Posterior vena cava (tissue), 2 donors: ENCODE results near the gene CCDC71L. TPM values are rescaled to one million over a fixed set of nuclear protein-coding genes. Genes with fewer than 3 reads are reported as not detected.
A peak's percentile ranks its signal among the peaks of the same experiment; 100 is the strongest.

Experiments used
- DNase-seq: peaks from one replicate; pipeline ENCODE4 v3.0.0-alpha.2; 2020; ENCODE audit warnings: low spot score
- intact Hi-C, 2 donors: fragments of 100-400 bp; cut with DNase I; formaldehyde crosslinking; loops; one replicate each; pipeline versions ENCODE4 v1.14.1 to v1.14.2; 2022 to 2023
- total RNA-seq, 2 donors: library from RNA; stranded (reverse); fragmentation: NEBNext Ultra II Directional; extraction: Animal tissue kit (Norgen Biotek cat#: 25700); gene quantifications; one replicate each; pipeline ENCODE4 v1.2.1, GENCODE V29; 2021
- donor health status: DM: yes; HTN: yes; CAD: no.
- donor health status: DM: yes; HTN: yes; CAD: no.

Gene CCDC71L
- total RNA-seq, 2 donors from 2014 or later, result 24.9 to 33.2 TPM

- DNase-seq, result peak; percentile 94
- intact Hi-C loops, result loop anchor here (5.0 to 10.0 kb wide), 2 partner anchors 77 to 485 kb away; no protein-coding TSS in a partner anchor
Observed at GRCh38 chr7:106659963-106660861, 746 bp downstream of the CCDC71L start.

- no peak for DNase-seq
- intact Hi-C loops, result loop anchor here in 1 of 2 donors (10.0 kb wide), 1 partner anchor 485 kb away; no protein-coding TSS in a partner anchor
Observed at GRCh38 chr7:106659166-106659962, 1.6 kb downstream of the CCDC71L start.

- intact Hi-C loops, result loop anchor here in 1 of 2 donors (10.0 kb wide), 1 partner anchor 484 kb away; no protein-coding TSS in a partner anchor
- DNase-seq, result no peak
Observed at GRCh38 chr7:106658316-106659165, 2.4 kb downstream of the CCDC71L start.

GRCh38 chr7:106657085-106657991 lies 3.6 kb downstream of the CCDC71L start:
- intact Hi-C loops, result loop anchor here in 1 of 2 donors (10.0 kb wide), 1 partner anchor 483 kb away; no protein-coding TSS in a partner anchor
- DNase-seq, result no peak

- intact Hi-C loops, result loop anchor here in 1 of 2 donors (10.0 kb wide), 1 partner anchor 481 kb away; no protein-coding TSS in a partner anchor
- DNase-seq, result no peak
Observed at GRCh38 chr7:106655703-106656498, 5.1 kb downstream of the CCDC71L start.

GRCh38 chr7:106653488-106653887 lies 7.5 kb downstream of the CCDC71L start:
- intact Hi-C loops, result loop anchor here in 1 of 2 donors (10.0 kb wide), 1 partner anchor 479 kb away; no protein-coding TSS in a partner anchor
- no peak for DNase-seq

- DNase-seq, result no peak
- intact Hi-C loops, result loop anchor here in 1 of 2 donors (10.0 kb wide), 1 partner anchor 478 kb away; no protein-coding TSS in a partner anchor
Observed at GRCh38 chr7:106652909-106653308, 8.0 kb downstream of the CCDC71L start.

GRCh38 chr7:106652092-106652491 lies 8.9 kb downstream of the CCDC71L start:
- intact Hi-C loops, result loop anchor here in 1 of 2 donors (10.0 kb wide), 1 partner anchor 477 kb away; no protein-coding TSS in a partner anchor
- DNase-seq, result no peak

GRCh38 chr7:106646256-106646655 lies 14.7 kb downstream of the CCDC71L start:
- intact Hi-C loops, result no loop called here
- no peak for DNase-seq

- DNase-seq, result no peak
- intact Hi-C loops, result no loop called here
Observed at GRCh38 chr7:106644999-106645398, 16.0 kb downstream of the CCDC71L start.

GRCh38 chr7:106643216-106644000 lies 17.6 kb downstream of the CCDC71L start:
- DNase-seq, result no peak
- intact Hi-C loops, result no loop called here

- intact Hi-C loops, result no loop called here
- DNase-seq, result no peak
Observed at GRCh38 chr7:106641416-106641815, 19.5 kb downstream of the CCDC71L start.

GRCh38 chr7:106640368-106641141 lies 20.4 kb downstream of the CCDC71L start:
- intact Hi-C loops, result no loop called here
- no peak for DNase-seq

GRCh38 chr7:106639476-106640334 lies 21.3 kb downstream of the CCDC71L start:
- intact Hi-C loops, result no loop called here
- DNase-seq, result no peak

- intact Hi-C loops, result no loop called here
Observed at GRCh38 chr7:106635411-106635810, 25.5 kb downstream of the CCDC71L start.

More at GRCh38 chr7:106635411-106635810, 25.5 kb downstream of the CCDC71L start:
- no peak for DNase-seq
